Mesenchymal stem cell (in vitro differentiated cells and primary cell): ENCODE data around the gene NCF2.

Source experiments
- DNase-seq: peaks from one replicate; pipeline ENCODE4 v3.0.0-alpha.2; 2013
- H2AFZ ChIP-seq: one replicate; pipeline ENCODE4 v1.6.1; 2013; ENCODE audit warnings: low read depth, mild to moderate bottlenecking, control low read depth, inconsistent platforms, low read length, moderate library complexity
- H2AK5ac ChIP-seq: 2 replicates; pipeline ENCODE4 v1.6.1; 2013; ENCODE audit warnings: low read length, moderate library complexity, mild to moderate bottlenecking, inconsistent platforms; ENCODE audit not compliant: severe bottlenecking
- H2BK120ac ChIP-seq: one replicate; pipeline ENCODE4 v1.6.1; 2013; ENCODE audit warnings: low read depth, mild to moderate bottlenecking, inconsistent platforms, low read length, moderate library complexity
- H2BK12ac ChIP-seq, 2 experiments: one replicate each; pipeline ENCODE4 v1.6.1; 2013; ENCODE audit warnings: inconsistent platforms in 2 of 2, low read length in 2 of 2, mild to moderate bottlenecking in 2 of 2, moderate library complexity in 2 of 2, control low read depth in 1 of 2
- H2BK15ac ChIP-seq: one replicate; pipeline ENCODE4 v1.6.1; 2013; ENCODE audit warnings: mild to moderate bottlenecking, low read depth, inconsistent platforms; ENCODE audit not compliant: poor library complexity, severe bottlenecking
- H2BK5ac ChIP-seq: 2 replicates; pipeline ENCODE4 v1.6.1; 2013; ENCODE audit warnings: low read depth, mild to moderate bottlenecking, low read length, control low read depth, inconsistent platforms; ENCODE audit not compliant: poor library complexity, severe bottlenecking
- H3K14ac ChIP-seq, 2 experiments: one replicate each; pipeline ENCODE4 v1.6.1; 2013; ENCODE audit warnings: inconsistent platforms in 2 of 2, low read length in 2 of 2, control low read depth in 1 of 2, mild to moderate bottlenecking in 1 of 2, moderate library complexity in 1 of 2
- H3K18ac ChIP-seq, 2 experiments: one replicate each; pipeline ENCODE4 v1.6.1; 2013; ENCODE audit warnings: inconsistent platforms in 2 of 2, low read length in 2 of 2, control low read depth in 1 of 2, low read depth in 1 of 2, mild to moderate bottlenecking in 1 of 2
- H3K23ac ChIP-seq, 2 experiments: one replicate each; pipeline ENCODE4 v1.6.1; 2013; ENCODE audit warnings: inconsistent platforms in 2 of 2, low read length in 2 of 2, mild to moderate bottlenecking in 2 of 2, moderate library complexity in 2 of 2, control low read depth in 1 of 2
- H3K27ac ChIP-seq: 2 replicates; pipeline ENCODE4 v1.5.1; 2013; ENCODE audit warnings: mild to moderate bottlenecking, moderate library complexity, low read length, control low read depth, inconsistent platforms; ENCODE audit not compliant: poor library complexity, severe bottlenecking
- H3K27me3 ChIP-seq, 2 experiments: 2 replicates each; pipeline versions ENCODE4 v1.6.1 to v1.7.0; 2013; ENCODE audit warnings: low read length in 2 of 2, mild to moderate bottlenecking in 2 of 2, moderate library complexity in 2 of 2, control low read depth in 1 of 2, inconsistent platforms in 1 of 2; ENCODE audit not compliant: control insufficient read depth in 1 of 2, insufficient read depth in 1 of 2
- H3K36me3 ChIP-seq, 2 experiments: 2 replicates each; pipeline versions ENCODE4 v1.6.1 to v1.7.0; 2013; ENCODE audit warnings: low read length in 2 of 2, control low read depth in 1 of 2, inconsistent platforms in 1 of 2, low read depth in 1 of 2, mild to moderate bottlenecking in 1 of 2; ENCODE audit not compliant: insufficient read depth in 2 of 2, control insufficient read depth in 1 of 2
- H3K4ac ChIP-seq, 2 experiments: one replicate each; pipeline ENCODE4 v1.6.1; 2013; ENCODE audit warnings: inconsistent platforms in 2 of 2, low read length in 2 of 2, mild to moderate bottlenecking in 2 of 2, moderate library complexity in 2 of 2, control low read depth in 1 of 2, low read depth in 1 of 2
- H3K4me1 ChIP-seq: 2 replicates; pipeline ENCODE4 v1.6.1; 2013; ENCODE audit warnings: low read depth, low read length, control low read depth; ENCODE audit not compliant: control insufficient read depth, insufficient read depth
- H3K4me2 ChIP-seq: 2 replicates; pipeline ENCODE4 v1.6.1; 2013; ENCODE audit warnings: low read length, mild to moderate bottlenecking, inconsistent platforms; ENCODE audit not compliant: poor library complexity, severe bottlenecking
- H3K4me3 ChIP-seq, 2 experiments: 2 replicates each; pipeline versions ENCODE4 v1.5.1 to v1.7.0; 2013; ENCODE audit warnings: low read length in 2 of 2, mild to moderate bottlenecking in 2 of 2, control low read depth in 1 of 2, low read depth in 1 of 2; ENCODE audit not compliant: insufficient read depth in 1 of 2
- H3K79me1 ChIP-seq: replicated peaks from 2 replicates; pipeline ENCODE4 v1.6.1; 2013; ENCODE audit warnings: mild to moderate bottlenecking, control low read depth, low read length, inconsistent platforms; ENCODE audit not compliant: poor library complexity, severe bottlenecking
- H3K9ac ChIP-seq: 2 replicates; pipeline ENCODE4 v1.7.0; 2013; ENCODE audit warnings: mild to moderate bottlenecking, low read length, moderate library complexity
- H3K9me3 ChIP-seq: 2 replicates; pipeline ENCODE4 v1.7.0; 2013; ENCODE audit warnings: mild to moderate bottlenecking, low read length; ENCODE audit not compliant: control insufficient read depth
- H4K8ac ChIP-seq: one replicate; pipeline ENCODE4 v1.6.1; 2013; ENCODE audit warnings: inconsistent platforms, mild to moderate bottlenecking, low read length, moderate library complexity
- H4K91ac ChIP-seq: one replicate; pipeline ENCODE4 v1.6.1; 2013; ENCODE audit warnings: mild to moderate bottlenecking, low read length, inconsistent platforms
- WGBS: methylation state at CpG from one replicate; pipeline ENCODE4 v1.1.7; 2013; ENCODE audit warnings: mixed read lengths; 5-methylcytosine and 5-hydroxymethylcytosine counted together

The NCF2 gene

GRCh38 chr1:183583466-183583865, 6.8 kb downstream of the NCF2 start:
- 89% methylated on average over 5 of the region's 6 CpGs for WGBS
- H3K9me3 ChIP-seq = no peaks in the 10 kb centered on the region

GRCh38 chr1:183582021-183582713, 8.1 kb downstream of the NCF2 start:
- H3K23ac ChIP-seq = no peak overlapping the region
- no peaks in the 10 kb centered on the region for H3K79me1 ChIP-seq
- no peaks in the 10 kb centered on the region for H3K36me3 ChIP-seq
- no peak overlapping the region for H2AK5ac ChIP-seq
- no peak overlapping the region for H2AFZ ChIP-seq
- H3K4me2 ChIP-seq = no peak overlapping the region
- no peak overlapping the region for H3K9ac ChIP-seq
- no peak overlapping the region for H3K18ac ChIP-seq
- H3K27me3 ChIP-seq = peaks cover 0 to 4% of the 10 kb centered on the region in 2 experiments
- no peak overlapping the region for H4K91ac ChIP-seq
- H4K8ac ChIP-seq = no peak overlapping the region
- H2BK12ac ChIP-seq = no peak overlapping the region
- H3K4me1 ChIP-seq = no peaks in the 10 kb centered on the region
- no peaks in the 10 kb centered on the region for H3K9me3 ChIP-seq
- no peak for DNase-seq
- H2BK120ac ChIP-seq = no peak overlapping the region
- no peak overlapping the region for H2BK15ac ChIP-seq
- H3K4me3 ChIP-seq = no peak overlapping the region
- no peak overlapping the region for H3K4ac ChIP-seq
- H3K14ac ChIP-seq = peak overlapping the region in 1 of 2 experiments; percentile 45
- WGBS = 91% methylated on average over 12 of the region's 12 CpGs
- no peak overlapping the region for H3K27ac ChIP-seq
- H2BK5ac ChIP-seq = no peak overlapping the region

More at GRCh38 chr1:183583466-183583865, 6.8 kb downstream of the NCF2 start:
- Histone ChIP-seq H2AFZ (no peak overlapping the region), H2BK5ac (no peak overlapping the region), H2AK5ac (no peak overlapping the region), H3K36me3 (no peaks in the 10 kb centered on the region), H3K23ac (no peak overlapping the region), H3K14ac (no peak overlapping the region), H3K4me1 (no peaks in the 10 kb centered on the region), H2BK12ac (no peak overlapping the region), H3K79me1 (no peaks in the 10 kb centered on the region), H3K9ac (no peak overlapping the region), H3K4me3 (no peak overlapping the region), H3K4me2 (no peak overlapping the region), H2BK120ac (no peak overlapping the region), H3K27me3 (no peaks in the 10 kb centered on the region), H2BK15ac (no peak overlapping the region), H3K27ac (no peak overlapping the region), H4K91ac (no peak overlapping the region), H4K8ac (no peak overlapping the region), H3K18ac (no peak overlapping the region), H3K4ac (no peak overlapping the region)
- peak; percentile 48 for DNase-seq

DNA sequence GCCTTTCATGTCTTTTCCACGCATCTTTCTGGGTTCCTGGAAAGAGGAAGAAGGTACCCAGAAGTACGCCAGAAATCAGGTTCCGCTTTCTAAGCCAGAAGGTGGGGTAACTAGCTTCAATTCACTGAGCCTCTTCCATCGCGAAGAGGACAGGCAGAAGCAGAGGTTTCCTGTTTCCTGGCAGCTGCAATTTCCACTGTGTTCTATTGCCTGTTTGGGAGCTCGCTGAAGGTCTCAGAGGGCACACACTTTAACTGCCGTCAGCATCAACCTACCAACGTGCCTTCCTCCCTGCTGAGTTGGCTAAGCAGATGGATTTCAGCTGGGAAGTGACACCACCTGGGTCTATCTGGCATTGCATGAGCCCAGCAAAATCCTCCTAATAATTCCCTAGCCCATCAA, 10.0 kb downstream of the NCF2 start:
- Histone ChIP-seq H3K27ac (no peak overlapping the region), H3K4me1 (no peaks in the 10 kb centered on the region), H2BK12ac (no peak overlapping the region), H3K4me3 (no peak overlapping the region), H3K36me3 (no peaks in the 10 kb centered on the region), H2BK15ac (no peak overlapping the region), H3K79me1 (no peaks in the 10 kb centered on the region), H3K27me3 (peaks cover 0 to 14% of the 10 kb centered on the region in 2 experiments), H2BK120ac (no peak overlapping the region), H3K9ac (no peak overlapping the region), H3K14ac (no peak overlapping the region), H2BK5ac (no peak overlapping the region), H4K91ac (no peak overlapping the region), H3K23ac (no peak overlapping the region), H2AFZ (peak overlapping the region; percentile 33), H4K8ac (no peak overlapping the region), H3K18ac (no peak overlapping the region), H3K4ac (no peak overlapping the region), H3K9me3 (no peaks in the 10 kb centered on the region), H3K4me2 (no peak overlapping the region), H2AK5ac (no peak overlapping the region)
- peak; percentile 24 for DNase-seq
- 46% methylated on average over 8 of the region's 8 CpGs for WGBS

- H3K18ac ChIP-seq = no peak overlapping the region
Measured at GRCh38 chr1:183578856-183579255, 11.4 kb downstream of the NCF2 start.

More at GRCh38 chr1:183578856-183579255, 11.4 kb downstream of the NCF2 start:
- DNase-seq = no peak
- Histone ChIP-seq H3K27ac (no peak overlapping the region), H3K79me1 (no peaks in the 10 kb centered on the region), H3K14ac (no peak overlapping the region), H2BK120ac (no peak overlapping the region), H2BK15ac (no peak overlapping the region), H3K23ac (peak overlapping the region in 1 of 2 experiments; percentile 6), H4K91ac (no peak overlapping the region), H3K4ac (no peak overlapping the region), H4K8ac (no peak overlapping the region), H2BK5ac (no peak overlapping the region), H3K4me3 (no peak overlapping the region), H3K4me2 (no peak overlapping the region), H3K9me3 (no peaks in the 10 kb centered on the region), H2AK5ac (no peak overlapping the region), H2BK12ac (no peak overlapping the region), H3K9ac (no peak overlapping the region), H2AFZ (no peak overlapping the region), H3K27me3 (peaks cover 0 to 14% of the 10 kb centered on the region in 2 experiments), H3K4me1 (no peaks in the 10 kb centered on the region), H3K36me3 (no peaks in the 10 kb centered on the region)
- WGBS = 96% methylated on average over 2 of the region's 2 CpGs
